Measurements from ENCODE around the gene PROM2. TPM values are rescaled to one million over a fixed set of nuclear protein-coding genes. Genes with fewer than 3 reads are reported as not detected.

The PROM2 gene
- total and polyA plus RNA-seq, 10 of the 15 experiments (the other 5 are each of a cell fraction or from before 2014, with no cell fraction given): 0.01 to 0.04 TPM; not detected in 8

DNA sequence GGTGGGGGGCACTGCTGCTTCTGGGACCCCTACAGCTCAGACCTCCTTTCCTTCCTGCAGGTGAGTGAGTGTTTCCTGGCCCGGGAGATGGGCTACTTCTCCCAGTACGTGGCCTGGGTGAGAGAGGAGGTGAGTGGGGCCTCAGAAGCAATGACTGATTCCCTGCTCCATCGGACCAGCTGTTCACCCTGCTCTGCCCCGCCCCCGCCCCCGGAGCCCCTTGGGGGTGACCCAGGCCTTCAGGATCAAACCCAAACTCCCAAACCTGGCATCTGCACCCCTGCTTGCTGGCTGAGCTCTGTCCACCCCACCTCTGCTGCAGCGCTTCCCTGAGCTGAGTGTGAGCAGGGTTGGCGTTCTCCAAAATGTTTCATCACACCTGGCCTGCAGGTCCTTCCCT lies 13.1 kb downstream of the PROM2 start (continued):
- TF ChIP-seq ETV6 (conservative IDR thresholded peaks at IDR 0.05 in 1 of 2, IDR thresholded peaks at IDR 0.05 in 1 of 2; ENCODE audit: borderline replicate concordance in 1 of 2, low read depth in 1 of 2) (no peak), ESRRA (IDR thresholded peaks at IDR 0.05; ENCODE audit: low read length) (no peak), PML (IDR thresholded peaks at IDR 0.05; ENCODE audit: low read length) (no peak), BRCA1 (IDR thresholded peaks at IDR 0.05; ENCODE audit: low read depth, low read length) (no peak)
- TF ChIP-seq, protein P1, sequence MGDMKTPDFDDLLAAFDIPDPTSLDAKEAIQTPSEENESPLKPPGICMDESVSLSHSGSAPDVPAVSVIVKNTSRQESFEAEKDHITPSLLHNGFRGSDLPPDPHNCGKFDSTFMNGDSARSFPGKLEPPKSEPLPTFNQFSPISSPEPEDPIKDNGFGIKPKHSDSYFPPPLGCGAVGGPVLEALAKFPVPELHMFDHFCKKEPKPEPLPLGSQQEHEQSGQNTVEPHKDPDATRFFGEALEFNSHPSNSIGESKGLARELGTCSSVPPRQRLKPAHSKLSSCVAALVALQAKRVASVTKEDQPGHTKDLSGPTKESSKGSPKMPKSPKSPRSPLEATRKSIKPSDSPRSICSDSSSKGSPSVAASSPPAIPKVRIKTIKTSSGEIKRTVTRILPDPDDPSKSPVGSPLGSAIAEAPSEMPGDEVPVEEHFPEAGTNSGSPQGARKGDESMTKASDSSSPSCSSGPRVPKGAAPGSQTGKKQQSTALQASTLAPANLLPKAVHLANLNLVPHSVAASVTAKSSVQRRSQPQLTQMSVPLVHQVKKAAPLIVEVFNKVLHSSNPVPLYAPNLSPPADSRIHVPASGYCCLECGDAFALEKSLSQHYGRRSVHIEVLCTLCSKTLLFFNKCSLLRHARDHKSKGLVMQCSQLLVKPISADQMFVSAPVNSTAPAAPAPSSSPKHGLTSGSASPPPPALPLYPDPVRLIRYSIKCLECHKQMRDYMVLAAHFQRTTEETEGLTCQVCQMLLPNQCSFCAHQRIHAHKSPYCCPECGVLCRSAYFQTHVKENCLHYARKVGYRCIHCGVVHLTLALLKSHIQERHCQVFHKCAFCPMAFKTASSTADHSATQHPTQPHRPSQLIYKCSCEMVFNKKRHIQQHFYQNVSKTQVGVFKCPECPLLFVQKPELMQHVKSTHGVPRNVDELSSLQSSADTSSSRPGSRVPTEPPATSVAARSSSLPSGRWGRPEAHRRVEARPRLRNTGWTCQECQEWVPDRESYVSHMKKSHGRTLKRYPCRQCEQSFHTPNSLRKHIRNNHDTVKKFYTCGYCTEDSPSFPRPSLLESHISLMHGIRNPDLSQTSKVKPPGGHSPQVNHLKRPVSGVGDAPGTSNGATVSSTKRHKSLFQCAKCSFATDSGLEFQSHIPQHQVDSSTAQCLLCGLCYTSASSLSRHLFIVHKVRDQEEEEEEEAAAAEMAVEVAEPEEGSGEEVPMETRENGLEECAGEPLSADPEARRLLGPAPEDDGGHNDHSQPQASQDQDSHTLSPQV (IDR thresholded peaks at IDR 0.05): no peak

DNA sequence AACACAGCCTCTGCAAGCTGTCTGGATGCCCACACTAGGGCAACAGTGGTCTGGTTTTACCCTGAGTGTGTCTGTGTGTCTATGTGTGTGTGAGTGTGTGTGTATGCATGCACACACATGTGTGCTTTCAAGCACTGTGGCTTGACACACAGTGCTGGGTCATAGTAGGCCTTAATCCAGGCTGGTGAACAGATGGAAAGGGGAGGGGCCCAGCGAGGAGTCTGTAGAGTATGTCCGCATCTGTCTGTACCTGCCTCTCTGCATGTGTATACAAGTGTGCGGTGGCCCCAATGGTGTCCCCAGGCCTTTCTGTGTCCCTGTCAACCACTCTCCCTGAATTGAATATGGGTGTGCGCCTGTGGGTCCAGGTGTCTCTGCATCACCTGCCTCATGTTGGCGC lies 13.6 kb downstream of the PROM2 start:
- Histone ChIP-seq H2AFZ (ENCODE audit: control insufficient read depth, low read depth, low read length) (no peak overlapping the region), H3K27me3 (replicated peaks in 1 of 2; ENCODE audit: control insufficient read depth in 2 of 2, insufficient read depth in 2 of 2, low read length in 1 of 2) (no peaks in the 10 kb centered on the region), H3K36me3 (ENCODE audit: control insufficient read depth in 2 of 2, insufficient read depth in 2 of 2, low read length in 1 of 2) (no peaks in the 10 kb centered on the region), H3K79me2 (ENCODE audit: control insufficient read depth, insufficient read depth, low read length) (no peaks in the 10 kb centered on the region), H3K9me3 (replicated peaks; ENCODE audit: control insufficient read depth, insufficient read depth, low read length) (no peaks in the 10 kb centered on the region; the same call in 2 of the 3 replicates), H3K4me3 (no peak overlapping the region), H3K27ac (ENCODE audit: control insufficient read depth, insufficient read depth) (no peak overlapping the region), H3K9ac (ENCODE audit: control insufficient read depth, insufficient read depth, low read length) (no peak overlapping the region), H3K4me1 (ENCODE audit: control insufficient read depth, insufficient read depth, low read length) (no peaks in the 10 kb centered on the region), H4K20me1 (ENCODE audit: control insufficient read depth, insufficient read depth) (no peaks in the 10 kb centered on the region), H3K4me2 (ENCODE audit: control insufficient read depth, insufficient read depth) (no peak overlapping the region)
- in situ Hi-C loops (cut with MboI): no loop called here
- ChIA-PET RAD21 (ENCODE audit: unreplicated experiment) (no interaction called here), CTCF (no interaction called here), SMC1A (ENCODE audit: uncharacterized antibody, unreplicated experiment) (no interaction called here), POLR2A (no interaction called here)
- intact Hi-C loops (cut with micrococcal nuclease; ENCODE audit: unreplicated experiment): no loop called here
- no TSS peak for BruUV-seq (replicated peaks)
- DNase-seq (ENCODE audit: low read depth, low spot score) (no peak), FAIRE-seq (no peak), ATAC-seq (no peak)
- WGBS (ENCODE audit: insufficient coverage, insufficient replicate concordance, low lambda C conversion rate, missing lambda C conversion rate): 67% methylated on average over 5 of the region's 5 CpGs
- TF ChIP-seq TCF3 (IDR thresholded peaks at IDR 0.05; ENCODE audit: borderline replicate concordance, insufficient read depth, low read depth, low read length): no peak
- no peak for TF ChIP-seq CBX5 (IDR thresholded peaks at IDR 0.05; ENCODE audit: low read depth)
- TF ChIP-seq BRCA1 (IDR thresholded peaks at IDR 0.05; ENCODE audit: low read depth, low read length): no peak
- no peak for TF ChIP-seq MTA2 (IDR thresholded peaks at IDR 0.05; ENCODE audit: low read depth)
- TF ChIP-seq SREBF1 (IDR thresholded peaks at IDR 0.05; ENCODE audit: low read length): no peak
- no peak for TF ChIP-seq MEF2A (IDR thresholded peaks at IDR 0.05; ENCODE audit: insufficient read depth, low read depth, low read length)
- TF ChIP-seq, protein P2, sequence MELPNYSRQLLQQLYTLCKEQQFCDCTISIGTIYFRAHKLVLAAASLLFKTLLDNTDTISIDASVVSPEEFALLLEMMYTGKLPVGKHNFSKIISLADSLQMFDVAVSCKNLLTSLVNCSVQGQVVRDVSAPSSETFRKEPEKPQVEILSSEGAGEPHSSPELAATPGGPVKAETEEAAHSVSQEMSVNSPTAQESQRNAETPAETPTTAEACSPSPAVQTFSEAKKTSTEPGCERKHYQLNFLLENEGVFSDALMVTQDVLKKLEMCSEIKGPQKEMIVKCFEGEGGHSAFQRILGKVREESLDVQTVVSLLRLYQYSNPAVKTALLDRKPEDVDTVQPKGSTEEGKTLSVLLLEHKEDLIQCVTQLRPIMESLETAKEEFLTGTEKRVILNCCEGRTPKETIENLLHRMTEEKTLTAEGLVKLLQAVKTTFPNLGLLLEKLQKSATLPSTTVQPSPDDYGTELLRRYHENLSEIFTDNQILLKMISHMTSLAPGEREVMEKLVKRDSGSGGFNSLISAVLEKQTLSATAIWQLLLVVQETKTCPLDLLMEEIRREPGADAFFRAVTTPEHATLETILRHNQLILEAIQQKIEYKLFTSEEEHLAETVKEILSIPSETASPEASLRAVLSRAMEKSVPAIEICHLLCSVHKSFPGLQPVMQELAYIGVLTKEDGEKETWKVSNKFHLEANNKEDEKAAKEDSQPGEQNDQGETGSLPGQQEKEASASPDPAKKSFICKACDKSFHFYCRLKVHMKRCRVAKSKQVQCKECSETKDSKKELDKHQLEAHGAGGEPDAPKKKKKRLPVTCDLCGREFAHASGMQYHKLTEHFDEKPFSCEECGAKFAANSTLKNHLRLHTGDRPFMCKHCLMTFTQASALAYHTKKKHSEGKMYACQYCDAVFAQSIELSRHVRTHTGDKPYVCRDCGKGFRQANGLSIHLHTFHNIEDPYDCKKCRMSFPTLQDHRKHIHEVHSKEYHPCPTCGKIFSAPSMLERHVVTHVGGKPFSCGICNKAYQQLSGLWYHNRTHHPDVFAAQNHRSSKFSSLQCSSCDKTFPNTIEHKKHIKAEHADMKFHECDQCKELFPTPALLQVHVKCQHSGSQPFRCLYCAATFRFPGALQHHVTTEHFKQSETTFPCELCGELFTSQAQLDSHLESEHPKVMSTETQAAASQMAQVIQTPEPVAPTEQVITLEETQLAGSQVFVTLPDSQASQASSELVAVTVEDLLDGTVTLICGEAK (IDR thresholded peaks at IDR 0.05; ENCODE audit: borderline replicate concordance): no peak
- no peak for TF ChIP-seq SP1 (IDR thresholded peaks at IDR 0.05; ENCODE audit: low read depth, low read length)
- no peak for TF ChIP-seq ZNF384 (IDR thresholded peaks at IDR 0.05; ENCODE audit: borderline replicate concordance, low read depth, low read length)
- TF ChIP-seq NFYB (IDR thresholded peaks at IDR 0.05; ENCODE audit: insufficient read depth, low read depth, low read length): no peak
